GM18870 (cell line): ENCODE results near the gene LRRC10B.

Source experiments
- ATAC-seq: cut with Tn5 transposase; IDR thresholded peaks from one replicate; pipeline ENCODE4 v1.9.1; 2021; ENCODE audit warnings: moderate library complexity; ENCODE audit not compliant: unreplicated experiment

Gene LRRC10B

DNA sequence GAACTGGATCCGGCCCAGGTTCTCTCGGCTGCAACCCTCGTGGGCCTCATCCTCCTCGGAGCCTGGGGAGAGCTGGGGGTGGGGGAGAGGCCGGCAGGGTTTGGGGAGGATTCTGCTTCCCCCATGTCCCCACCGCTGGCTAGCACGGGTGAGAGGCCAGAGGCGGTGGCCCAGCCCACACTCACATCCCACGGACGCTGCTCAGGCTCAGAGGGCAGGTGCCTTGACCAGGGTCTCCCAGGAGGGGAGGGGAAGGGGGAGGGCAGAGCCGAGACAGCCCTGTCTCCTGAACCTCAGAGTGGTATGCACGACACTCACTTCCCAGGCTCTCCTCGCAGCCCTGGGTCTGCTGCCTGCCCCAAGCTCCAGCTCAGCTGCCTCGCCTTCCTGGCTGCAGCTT, 19.6 kb downstream of the LRRC10B start:
- no peak for ATAC-seq

DNA sequence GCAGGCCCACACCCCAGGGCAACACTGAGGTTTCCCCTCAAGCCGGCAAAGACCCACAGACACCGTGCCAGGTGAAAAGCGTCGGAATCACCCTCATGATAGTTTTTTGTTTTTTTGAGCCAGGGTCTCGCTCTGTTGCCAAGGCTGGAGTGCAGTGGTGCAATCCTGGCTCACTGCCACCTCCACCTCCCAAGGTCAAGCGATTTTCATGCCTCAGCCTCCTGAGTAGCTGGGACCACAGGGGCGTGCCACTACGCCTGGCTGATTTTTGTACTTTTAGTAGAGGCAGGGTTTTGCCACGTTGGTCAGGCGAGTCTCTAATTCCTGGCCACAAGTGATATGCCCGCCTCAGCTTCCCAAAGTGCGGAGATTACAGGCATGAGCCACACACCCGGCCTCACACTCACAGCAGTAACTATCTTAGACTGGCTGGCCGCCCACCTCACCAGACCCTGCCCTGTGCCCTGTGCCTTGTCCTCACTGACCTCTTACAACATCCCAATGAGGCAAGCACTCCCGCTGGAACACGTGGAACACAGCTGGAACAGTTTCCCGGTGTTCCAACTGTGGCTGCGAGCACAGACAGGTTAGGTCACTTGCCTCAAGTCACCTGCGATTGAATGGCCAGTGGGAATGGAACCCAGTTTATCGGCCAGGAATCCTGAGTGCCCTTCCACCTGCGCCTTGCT, 21.1 kb downstream of the LRRC10B start:
- ATAC-seq: no peak

DNA sequence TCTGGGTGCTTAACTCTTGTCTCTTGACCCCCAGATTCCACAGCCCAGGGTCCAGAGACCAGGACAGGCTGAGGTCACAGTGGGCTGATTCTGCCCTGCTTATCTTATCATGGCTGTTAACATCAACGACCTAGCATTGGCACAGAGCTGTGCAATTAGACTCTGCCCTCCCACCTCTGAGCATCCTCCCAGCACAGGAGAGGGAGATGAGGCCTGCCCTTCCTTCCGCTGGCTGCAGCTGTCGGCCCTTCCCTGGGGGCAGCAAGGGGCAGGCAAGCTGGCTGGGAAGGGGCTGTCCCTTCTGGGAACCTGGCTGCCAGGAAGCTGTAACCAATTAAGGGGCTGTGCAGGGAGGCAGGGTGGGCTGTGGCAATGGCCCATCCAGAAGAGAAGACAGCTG, 22.5 kb downstream of the LRRC10B start:
- no peak for ATAC-seq

DNA sequence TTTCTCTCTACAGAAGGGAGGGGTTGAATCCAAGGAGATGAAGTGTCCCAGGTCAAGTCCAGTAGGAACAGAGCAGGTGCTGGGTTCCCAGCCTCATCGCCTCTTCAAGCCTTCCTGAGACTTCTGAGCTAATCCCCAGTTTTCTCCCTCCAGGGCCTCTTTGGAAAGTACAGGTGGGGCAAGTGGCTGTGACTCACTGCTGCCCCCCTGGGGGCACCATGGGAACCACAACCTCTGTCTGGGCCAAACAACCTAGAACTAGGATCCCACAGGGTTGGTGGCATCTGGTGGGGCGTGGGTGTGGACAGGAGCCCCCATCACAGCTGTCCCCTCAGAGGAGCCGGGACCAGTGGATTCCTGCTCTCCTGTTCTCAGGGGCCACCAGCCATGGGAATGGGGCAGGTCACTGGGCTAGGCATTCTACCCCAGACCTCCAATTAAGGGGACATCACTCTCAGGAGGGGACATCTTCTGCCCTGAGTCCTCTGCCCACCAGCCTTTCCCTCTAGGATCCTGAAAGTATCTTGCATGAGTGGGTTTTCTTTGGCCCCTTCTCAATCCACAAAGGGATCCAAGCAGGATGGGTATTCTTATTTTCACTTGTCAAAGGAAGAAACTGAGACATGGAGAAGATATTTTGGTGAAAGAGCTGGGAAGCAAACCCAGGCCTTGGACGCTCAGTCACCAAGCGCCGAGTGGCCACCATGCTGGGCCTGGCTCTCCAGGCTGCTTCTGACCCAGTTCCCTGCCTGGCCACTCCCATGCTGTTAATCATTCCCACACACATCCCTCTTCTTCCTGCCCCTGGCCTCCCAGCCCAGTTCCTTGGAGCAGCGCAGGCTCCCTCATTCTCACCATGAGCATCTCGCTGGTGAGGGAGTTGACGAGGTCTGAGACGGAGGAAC, 23.8 kb downstream of the LRRC10B start:
- no peak for ATAC-seq

DNA sequence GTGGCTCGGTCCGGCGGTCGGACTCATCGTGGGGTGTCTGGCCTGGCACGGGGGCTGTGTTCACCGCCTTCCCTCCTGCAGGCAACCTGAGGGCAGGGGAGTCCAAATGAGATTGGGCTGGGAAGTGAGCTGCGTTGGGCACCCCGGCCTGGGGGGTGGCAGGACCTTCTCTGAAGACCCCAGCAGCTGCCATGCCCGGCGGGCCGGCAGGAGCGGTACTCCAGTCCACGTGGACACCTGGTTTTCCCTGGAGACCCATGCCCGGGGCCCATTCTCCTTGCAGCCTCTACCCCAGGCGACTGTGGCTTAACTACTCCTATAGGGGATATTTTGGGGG, 24.5 kb downstream of the LRRC10B start:
- no peak for ATAC-seq

DNA sequence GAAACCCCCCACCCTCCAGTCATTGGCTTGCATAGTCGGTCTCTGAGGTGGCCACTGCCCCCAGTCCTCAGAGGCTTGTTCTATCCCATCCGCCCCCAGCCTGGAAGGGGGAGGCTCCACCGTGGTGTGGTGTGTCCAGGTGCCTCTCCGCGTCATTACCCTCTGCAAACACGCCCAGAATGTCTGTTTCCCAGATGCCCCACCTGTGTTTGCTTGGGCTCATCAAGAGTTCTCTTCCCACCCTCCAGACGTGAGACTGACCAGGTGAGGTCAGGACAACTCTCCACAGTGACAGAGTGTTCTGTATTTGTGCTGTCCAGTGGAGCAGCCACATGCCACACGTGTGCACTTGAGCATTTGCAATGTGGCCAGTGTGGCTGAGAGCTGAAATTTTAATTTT, 24.9 kb downstream of the LRRC10B start:
- no peak for ATAC-seq

DNA sequence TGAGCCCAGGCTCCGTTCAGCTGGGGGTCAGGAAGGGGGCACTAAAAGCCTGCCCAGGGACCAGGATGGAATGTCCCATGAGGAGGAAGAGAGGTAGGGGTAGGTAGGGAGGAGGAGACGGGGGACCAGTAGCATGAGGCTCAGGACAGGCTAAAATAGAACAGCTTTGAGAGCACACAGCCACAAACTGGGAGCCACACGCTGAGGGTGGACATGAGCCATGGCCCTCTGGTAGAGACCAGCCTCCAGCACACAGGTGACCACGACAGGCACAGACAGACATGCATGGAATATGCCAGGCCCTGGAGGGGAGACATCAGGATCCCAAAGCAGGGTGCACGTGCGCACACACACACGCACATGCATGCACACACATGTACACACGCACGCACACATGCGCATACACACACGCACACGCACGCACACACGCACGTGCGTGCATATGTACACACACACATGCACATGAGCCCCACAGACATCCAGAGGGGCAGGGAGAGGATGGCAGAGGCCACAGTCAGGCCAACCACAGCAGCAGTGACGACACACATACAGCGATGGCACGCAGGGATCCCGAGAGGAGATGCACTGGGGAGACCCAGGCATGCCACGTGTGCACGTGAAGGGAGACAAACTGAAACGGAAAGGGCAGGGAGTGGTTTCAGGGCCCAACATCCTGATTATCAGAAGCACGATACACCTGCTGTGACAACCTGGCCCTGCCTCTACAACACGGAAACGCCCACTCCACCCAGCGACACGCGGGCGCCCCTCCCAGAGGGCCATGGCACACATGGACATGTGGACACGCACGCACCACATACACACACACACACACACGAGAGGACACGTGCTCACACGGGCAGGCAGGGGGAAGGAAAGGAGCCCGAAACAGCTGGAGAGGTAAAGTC, 25.7 kb downstream of the LRRC10B start:
- no peak for ATAC-seq

DNA sequence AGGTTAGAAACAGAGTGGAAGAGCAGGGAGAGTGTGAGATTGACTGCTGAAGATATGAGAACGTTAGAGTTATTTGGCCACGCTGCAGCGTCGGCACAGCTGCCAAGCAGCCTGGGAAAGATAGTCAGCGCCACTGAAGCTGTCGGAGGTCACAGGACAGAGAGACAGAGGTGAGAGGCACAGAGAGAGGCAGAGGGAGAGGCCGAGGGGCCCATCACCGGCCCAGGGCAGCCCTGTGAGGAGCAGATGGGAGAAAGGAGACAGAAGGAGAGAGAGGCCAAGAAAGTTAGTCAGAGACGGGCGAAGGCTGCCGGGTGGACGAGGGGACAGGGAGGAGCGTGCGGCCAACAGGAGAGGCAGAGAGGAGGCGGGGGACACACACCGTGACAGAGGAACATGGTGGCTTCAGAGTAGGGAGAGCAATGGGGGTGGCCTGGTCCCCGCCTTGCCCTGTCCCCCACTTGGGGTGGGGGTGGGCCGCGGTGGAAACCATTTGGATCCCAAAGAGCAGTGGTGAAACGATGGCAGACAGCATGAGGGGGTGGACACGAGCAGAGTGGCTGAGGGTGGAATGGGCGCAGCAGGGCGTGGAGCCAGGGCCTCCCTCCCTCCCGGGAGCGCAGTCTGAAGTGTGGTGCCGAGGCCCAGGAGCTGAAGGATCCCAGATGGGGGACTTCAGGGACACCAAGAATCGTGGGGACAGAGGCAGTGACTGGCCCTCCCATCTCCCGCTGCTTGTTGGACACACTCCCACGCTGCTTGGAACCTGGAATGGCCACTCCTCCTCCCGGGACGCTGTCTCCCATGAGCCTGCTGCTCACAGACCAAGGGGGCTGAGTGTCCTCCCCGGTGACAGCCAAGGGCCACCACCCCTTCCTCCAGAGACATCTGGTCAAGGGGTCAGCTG, 26.6 kb downstream of the LRRC10B start:
- no peak for ATAC-seq

DNA sequence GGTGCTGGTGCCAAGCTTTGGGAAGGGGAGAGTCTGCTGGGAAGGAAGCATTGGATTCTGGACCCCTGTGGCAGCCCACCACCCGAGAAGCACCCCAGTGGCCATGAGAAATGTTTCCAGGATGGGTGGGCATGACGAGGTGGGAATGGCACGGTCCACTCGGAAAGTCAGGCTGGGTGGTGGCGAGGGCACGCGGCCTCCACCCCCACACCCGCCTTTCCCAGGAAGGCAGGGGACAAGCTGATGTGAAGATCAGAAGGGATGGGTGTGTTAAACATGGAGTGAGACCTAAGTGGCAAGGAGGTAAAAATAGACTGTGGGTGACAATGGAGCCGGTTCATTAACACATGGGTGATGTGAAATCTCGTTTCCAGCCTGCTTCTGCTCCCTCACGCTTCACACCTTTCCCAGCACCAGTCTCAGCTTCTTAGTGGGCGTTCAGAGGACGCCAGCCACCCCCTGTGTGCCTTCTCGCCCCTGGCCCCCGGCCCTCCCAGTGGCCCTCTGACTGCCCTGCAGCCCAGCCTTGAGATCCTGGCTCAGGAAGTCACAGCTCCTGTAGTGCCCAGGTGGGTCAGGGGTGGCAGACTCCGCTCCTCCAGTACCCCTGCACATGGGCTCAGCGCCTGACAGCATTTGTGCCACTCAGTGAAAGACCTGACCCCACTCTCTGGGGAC, 27.6 kb downstream of the LRRC10B start:
- no peak for ATAC-seq

DNA sequence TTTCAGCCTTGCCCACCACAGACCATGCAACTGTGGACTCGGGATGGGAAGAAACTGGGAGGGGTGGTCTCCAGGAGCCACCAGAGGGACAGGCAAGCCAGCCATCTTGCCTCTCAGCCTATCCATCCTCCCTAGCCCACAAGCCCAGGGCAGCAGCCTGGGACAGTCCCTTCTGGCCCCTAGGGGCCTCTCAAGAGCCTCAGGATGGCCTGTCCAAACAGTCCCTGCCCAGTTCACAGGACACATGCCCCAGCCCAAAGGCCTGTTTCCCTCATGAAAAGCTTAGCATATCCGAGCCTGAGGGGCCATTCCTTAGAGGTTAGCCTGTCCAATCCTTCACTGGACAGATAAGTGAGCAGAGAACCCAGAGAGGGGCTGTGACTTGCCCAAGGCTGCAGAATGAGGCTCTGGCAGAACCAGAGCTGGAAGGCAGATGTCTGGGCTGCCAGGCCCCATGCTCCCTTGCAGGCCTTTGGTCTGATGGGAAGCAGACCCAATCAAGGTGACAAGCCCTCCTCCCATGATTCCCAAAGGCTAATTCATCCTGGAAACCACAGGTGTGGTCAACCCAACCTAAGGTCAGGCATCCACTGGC, 28.2 kb downstream of the LRRC10B start:
- no peak for ATAC-seq

DNA sequence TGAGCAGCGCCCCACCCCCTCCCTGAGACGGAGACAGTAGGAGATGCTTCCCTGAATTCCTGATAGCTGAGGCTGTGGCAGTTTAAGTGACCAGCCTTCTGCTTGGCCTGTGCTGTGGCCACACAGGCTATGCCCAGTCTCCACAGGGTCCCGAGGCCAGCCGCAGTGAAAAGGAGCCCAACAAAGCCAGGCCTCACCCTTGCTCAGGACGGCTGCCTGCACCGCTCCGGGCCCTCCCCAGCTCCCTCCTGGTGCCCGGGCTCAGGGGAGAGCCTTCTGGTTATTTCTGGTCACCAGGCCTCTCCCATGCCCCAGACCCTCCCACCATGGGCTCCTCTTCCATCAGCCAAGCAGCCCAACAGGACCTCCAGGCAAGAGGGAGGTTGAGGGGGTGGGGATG, 28.8 kb downstream of the LRRC10B start:
- no peak for ATAC-seq

DNA sequence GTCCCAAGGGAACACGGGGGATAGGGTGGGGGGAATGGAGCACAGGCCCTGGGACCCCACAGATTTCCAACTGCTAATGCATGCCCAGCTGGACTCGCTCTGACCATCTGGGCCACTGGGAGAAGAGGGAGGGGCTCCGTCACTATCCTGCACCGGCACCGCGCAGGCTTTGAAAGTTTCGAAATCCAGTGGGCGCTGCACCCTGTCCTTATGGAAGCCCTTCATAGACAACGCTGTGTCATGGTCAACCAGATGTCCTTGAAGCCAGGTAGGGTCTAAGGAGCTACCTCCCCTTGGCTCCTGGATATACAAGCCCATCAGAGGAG, 30.1 kb downstream of the LRRC10B start:
- no peak for ATAC-seq

DNA sequence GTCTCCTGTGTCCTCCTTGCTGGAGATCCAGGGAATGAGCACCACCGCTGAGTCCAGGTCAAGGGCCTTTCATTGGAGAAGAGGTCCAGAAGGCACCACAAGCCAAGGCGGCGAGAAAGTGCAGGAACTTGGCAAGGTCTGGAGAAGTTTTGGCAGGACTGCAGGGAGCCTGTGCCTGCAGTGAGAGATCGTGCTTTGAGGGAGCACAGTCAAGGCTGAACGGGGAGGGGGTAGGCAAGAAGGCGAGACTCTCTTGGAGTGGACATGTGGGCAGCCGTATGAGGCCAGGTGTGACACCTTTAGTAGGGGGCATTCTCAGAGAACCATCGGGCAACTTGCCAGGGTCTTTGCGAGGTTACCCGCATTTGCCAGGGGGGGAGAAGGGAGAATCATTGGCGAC, 30.5 kb downstream of the LRRC10B start:
- ATAC-seq: no peak

DNA sequence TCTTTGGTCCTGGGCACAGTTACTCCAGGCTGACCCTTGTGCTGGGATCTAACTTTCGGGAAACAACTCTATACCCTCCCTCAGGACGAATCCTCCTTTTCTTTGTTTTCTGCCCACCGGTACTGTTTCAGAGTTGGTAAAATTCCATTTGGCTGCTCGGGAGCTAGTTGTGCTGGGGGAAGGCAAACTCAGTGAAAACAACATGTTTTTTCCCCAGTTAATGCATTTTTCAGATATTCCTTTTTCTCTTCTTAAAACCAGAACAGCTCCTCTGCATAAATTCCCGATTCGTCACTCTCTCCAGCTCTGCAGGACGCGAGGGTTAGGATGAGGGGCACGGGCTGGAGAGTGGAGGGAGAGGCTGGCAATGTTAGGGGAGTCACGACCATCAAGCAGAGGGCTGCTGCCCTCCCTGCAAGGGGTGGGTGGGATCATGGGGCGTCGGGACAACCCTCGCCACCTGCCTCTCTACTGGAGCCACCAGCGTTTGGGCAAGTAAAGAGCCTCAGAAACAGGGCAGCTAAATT, 31.3 kb downstream of the LRRC10B start:
- ATAC-seq: no peak

DNA sequence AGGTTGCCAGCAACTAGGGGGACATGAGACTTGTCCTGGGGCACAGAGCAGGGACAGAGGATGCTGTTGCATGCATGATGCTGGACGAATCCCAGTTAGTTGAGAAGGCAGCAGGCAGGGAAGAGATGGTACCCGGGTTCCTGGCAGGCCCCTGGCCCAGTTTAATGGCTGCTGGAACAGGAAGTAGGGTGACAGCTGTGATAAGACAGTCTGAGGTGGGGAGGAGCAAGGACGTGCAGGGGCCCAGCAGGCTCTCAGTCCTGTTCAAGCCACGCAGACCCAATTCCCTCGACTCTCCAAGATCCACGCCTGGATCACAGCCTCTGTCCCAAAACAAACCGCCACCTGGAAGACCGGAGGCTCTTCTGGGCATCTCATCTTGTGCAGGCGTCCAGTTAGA, 32.0 kb downstream of the LRRC10B start:
- no peak for ATAC-seq

DNA sequence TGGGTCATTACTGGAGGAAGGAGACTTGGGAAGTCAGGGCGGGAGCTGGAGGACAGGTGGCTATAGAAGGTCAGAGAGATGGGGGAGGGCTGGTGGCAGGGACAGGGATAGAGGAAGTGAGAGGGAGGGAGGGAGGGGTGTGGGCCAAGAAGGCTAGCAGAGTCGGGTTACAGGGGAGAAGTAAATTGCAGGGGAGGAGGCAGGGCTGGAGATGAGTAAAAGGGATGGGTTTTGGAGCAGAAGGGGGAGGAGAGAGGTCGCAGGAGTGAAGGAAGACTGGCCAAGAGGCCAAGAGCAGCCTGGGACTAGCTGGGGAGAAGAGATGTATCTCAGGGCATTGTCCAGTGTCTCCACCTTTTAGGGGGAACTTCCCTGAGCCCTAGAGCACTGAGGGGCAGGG, 33.0 kb downstream of the LRRC10B start:
- ATAC-seq: no peak

DNA sequence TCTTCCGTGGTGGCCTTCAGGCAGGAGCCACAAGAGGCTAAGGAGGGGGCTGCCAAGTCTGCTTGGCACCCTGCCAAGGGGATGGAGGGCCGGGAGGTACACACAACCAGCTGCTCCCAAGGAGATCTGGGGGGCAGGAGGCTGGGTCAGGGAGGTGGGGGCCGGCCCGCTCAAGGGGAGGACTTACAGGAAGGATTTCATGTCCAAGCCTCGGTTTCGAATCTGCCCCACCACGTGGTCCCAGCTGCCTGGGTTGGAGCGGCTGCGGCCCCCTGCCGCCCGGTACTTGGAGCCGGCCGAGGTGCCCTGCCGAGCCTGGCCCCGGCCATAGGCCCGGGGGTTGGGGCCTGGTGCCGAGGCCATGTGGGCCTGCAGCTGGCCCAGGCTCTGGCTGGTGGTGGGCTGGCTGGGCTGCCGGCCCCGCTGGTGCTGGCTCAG, 33.5 kb downstream of the LRRC10B start:
- no peak for ATAC-seq

DNA sequence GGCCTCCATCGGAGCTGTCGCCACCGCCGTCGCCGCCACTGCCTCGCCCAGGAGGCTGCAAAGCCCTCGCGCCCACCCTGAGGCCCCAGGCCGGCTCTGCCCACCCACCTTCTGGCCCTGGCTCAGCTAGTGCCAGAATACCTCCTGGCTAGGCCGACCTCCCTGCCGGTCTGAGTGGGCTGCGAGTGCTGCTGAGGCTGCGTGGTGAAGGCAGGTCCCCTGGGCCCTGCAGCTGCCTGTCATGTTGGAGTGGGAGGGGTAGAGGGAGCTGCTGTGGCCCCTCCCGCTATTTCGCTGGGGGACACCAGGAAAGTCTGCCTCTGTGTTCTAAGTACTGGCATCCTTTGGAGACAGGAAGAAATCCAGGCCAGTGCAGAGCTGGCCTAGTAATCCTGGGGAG, 34.2 kb downstream of the LRRC10B start:
- ATAC-seq: no peak

DNA sequence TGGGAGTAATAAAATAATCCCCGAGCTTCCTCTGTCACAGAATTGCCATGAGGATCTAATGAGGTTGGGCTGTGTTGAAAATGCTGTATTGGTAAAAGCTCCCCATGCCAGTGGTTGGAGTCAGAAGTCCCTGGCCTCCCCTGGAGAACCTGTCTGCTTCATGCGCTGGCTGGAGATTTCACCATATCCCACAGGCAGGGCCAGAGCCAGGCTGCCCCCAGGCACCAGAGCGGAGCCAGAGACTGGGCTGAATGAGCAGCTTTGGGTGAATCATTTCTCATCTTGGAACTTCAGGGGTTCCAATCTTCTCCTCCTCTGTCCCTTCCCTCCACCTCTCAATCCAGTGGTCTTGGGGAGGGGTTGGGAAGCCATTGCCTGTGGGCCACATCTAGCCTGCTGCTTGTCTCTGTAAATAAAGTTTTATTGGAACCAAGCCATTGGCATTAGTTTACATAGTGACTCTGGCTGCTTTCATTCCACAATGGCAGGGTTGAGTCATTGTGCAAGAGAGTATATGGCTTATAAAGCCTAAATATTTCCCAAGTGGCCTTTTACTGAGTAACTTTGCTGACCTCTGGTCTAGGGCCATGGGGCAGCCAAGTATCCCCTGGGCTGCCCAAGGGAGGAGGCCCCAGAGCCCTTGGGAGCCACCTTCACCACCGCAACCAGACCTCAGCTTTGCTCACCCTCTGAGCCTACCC, 35.2 kb downstream of the LRRC10B start:
- ATAC-seq: no peak
